Neural cell (in vitro differentiated cells): ENCODE results near the gene IL1RAPL2.

Experiments used
- CTCF ChIP-seq: fragments of 450-650 bp; IDR thresholded peaks from 2 replicates; pipeline ENCODE4 v1.5.1; 2014; ENCODE audit warnings: antibody characterized with exemption, mild to moderate bottlenecking, moderate library complexity; ENCODE audit not compliant: poor library complexity, severe bottlenecking
- EP300 ChIP-seq: fragments of 450-650 bp; conservative IDR thresholded peaks from 2 replicates; pipeline ENCODE4 v1.6.1; 2014; ENCODE audit warnings: antibody characterized with exemption, mild to moderate bottlenecking, moderate library complexity; ENCODE audit not compliant: poor library complexity, severe bottlenecking
- EZH2 ChIP-seq: fragments of 200-600, 300-800 bp; shearing (Covaris generic), sonication (generic); IDR thresholded peaks from 2 replicates; pipeline ENCODE4 v1.6.1; 2014; ENCODE audit warnings: antibody characterized with exemption, low read length, borderline replicate concordance, mild to moderate bottlenecking; ENCODE audit not compliant: insufficient read depth, poor library complexity, severe bottlenecking
- MXI1 ChIP-seq: fragments of 450-650 bp; conservative IDR thresholded peaks from 2 replicates; pipeline ENCODE4 v1.6.1; 2014; ENCODE audit warnings: antibody characterized with exemption, mild to moderate bottlenecking; ENCODE audit not compliant: poor library complexity, severe bottlenecking
- POLR2AphosphoS5 ChIP-seq: IDR thresholded peaks from 2 replicates; pipeline ENCODE4 v1.6.1; 2012
- RAD21 ChIP-seq: fragments of 450-650 bp; conservative IDR thresholded peaks from 2 replicates; pipeline ENCODE4 v1.6.1; 2014; ENCODE audit warnings: antibody characterized with exemption, mild to moderate bottlenecking, moderate library complexity
- SMC3 ChIP-seq: fragments of 450-650 bp; conservative IDR thresholded peaks from 2 replicates; pipeline ENCODE4 v1.6.1; 2014; ENCODE audit warnings: antibody characterized with exemption, mild to moderate bottlenecking, moderate library complexity; ENCODE audit not compliant: poor library complexity
- TAF1 ChIP-seq: IDR thresholded peaks from 2 replicates; pipeline ENCODE4 v1.6.1; 2012; ENCODE audit warnings: low read depth
- TF ChIP-seq, protein P1 (sequence below): IDR thresholded peaks from 2 replicates; pipeline ENCODE4 v1.6.1; 2012; ENCODE audit warnings: borderline replicate concordance

- TF ChIP-seq CTCF (no peak), EZH2 (no peak), RAD21 (no peak), POLR2AphosphoS5 (no peak), TAF1 (no peak), SMC3 (no peak), EP300 (no peak), MXI1 (no peak)
- TF ChIP-seq, protein P1, sequence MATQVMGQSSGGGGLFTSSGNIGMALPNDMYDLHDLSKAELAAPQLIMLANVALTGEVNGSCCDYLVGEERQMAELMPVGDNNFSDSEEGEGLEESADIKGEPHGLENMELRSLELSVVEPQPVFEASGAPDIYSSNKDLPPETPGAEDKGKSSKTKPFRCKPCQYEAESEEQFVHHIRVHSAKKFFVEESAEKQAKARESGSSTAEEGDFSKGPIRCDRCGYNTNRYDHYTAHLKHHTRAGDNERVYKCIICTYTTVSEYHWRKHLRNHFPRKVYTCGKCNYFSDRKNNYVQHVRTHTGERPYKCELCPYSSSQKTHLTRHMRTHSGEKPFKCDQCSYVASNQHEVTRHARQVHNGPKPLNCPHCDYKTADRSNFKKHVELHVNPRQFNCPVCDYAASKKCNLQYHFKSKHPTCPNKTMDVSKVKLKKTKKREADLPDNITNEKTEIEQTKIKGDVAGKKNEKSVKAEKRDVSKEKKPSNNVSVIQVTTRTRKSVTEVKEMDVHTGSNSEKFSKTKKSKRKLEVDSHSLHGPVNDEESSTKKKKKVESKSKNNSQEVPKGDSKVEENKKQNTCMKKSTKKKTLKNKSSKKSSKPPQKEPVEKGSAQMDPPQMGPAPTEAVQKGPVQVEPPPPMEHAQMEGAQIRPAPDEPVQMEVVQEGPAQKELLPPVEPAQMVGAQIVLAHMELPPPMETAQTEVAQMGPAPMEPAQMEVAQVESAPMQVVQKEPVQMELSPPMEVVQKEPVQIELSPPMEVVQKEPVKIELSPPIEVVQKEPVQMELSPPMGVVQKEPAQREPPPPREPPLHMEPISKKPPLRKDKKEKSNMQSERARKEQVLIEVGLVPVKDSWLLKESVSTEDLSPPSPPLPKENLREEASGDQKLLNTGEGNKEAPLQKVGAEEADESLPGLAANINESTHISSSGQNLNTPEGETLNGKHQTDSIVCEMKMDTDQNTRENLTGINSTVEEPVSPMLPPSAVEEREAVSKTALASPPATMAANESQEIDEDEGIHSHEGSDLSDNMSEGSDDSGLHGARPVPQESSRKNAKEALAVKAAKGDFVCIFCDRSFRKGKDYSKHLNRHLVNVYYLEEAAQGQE = no peak
These were observed 584.0 kb downstream of the IL1RAPL2 start for GRCh38 chrX:105150036-105150435.
